ENCODE data around the gene LRRC73. TPM values are rescaled to one million over a fixed set of nuclear protein-coding genes. Genes with fewer than 3 reads are reported as not detected.

Gene LRRC73
- total and polyA plus RNA-seq, 2 of the 8 experiments (the other 6 are each of a cell fraction or from before 2014, with no cell fraction given) = 0.24 to 0.26 TPM

- Histone ChIP-seq H3K23ac (ENCODE audit: insufficient read length) (no peak overlapping the region), H2BK20ac (ENCODE audit: low read length) (no peak overlapping the region), H3K9me3 (ENCODE audit: insufficient read depth in 2 of 2, low read depth in 1 of 2, low read length in 1 of 2) (no peaks in the 10 kb centered on the region), H2BK120ac (replicated peaks; ENCODE audit: low read depth, low read length) (no peak overlapping the region), H4K91ac (replicated peaks; ENCODE audit: insufficient read length, low read length) (no peak overlapping the region), H3K9ac (replicated peaks in 1 of 4; ENCODE audit: extremely low read depth in 1 of 4, low read depth in 3 of 4, low read length in 3 of 4) (no peak overlapping the region), H4K5ac (ENCODE audit: insufficient read length, low read depth, low read length) (no peak overlapping the region), H2AK5ac (ENCODE audit: low read depth, low read length) (no peak overlapping the region), H4K8ac (ENCODE audit: extremely low read depth, insufficient read depth, low read length) (no peak overlapping the region), H3K4me2 (ENCODE audit: insufficient read depth in 1 of 2, low read depth in 2 of 2, low read length in 2 of 2) (no peak overlapping the region), H3K56ac (replicated peaks; ENCODE audit: insufficient read length, low read depth, low read length) (no peak overlapping the region), H4K20me1 (replicated peaks in 1 of 2; ENCODE audit: control insufficient read depth in 1 of 2, insufficient read depth in 2 of 2, low read length in 2 of 2) (no peaks in the 10 kb centered on the region), H3K27ac (ENCODE audit: low read depth, low read length) (no peak overlapping the region), H3K14ac (ENCODE audit: insufficient read length) (no peak overlapping the region), H3K27me3 (replicated peaks in 1 of 4; ENCODE audit: control insufficient read depth in 3 of 4, extremely low read depth in 1 of 4, insufficient read depth in 3 of 4, low read length in 3 of 4) (no peaks in the 10 kb centered on the region), H3K4me3 (ENCODE audit: extremely low read depth in 1 of 4, insufficient read depth in 2 of 4, low read depth in 3 of 4, low read length in 4 of 4) (no peak overlapping the region), H3K23me2 (ENCODE audit: low read depth, low read length) (no peaks in the 10 kb centered on the region), H3K79me2 (ENCODE audit: control insufficient read depth in 1 of 2, insufficient read depth in 2 of 2, low read length in 2 of 2) (no peaks in the 10 kb centered on the region), H2AFZ (ENCODE audit: low read length) (no peak overlapping the region), H3K36me3 (ENCODE audit: control insufficient read depth in 2 of 4, insufficient read depth in 4 of 4, low read length in 3 of 4) (no peaks in the 10 kb centered on the region), H3K79me1 (ENCODE audit: low read depth, low read length) (no peaks in the 10 kb centered on the region), H2BK5ac (ENCODE audit: low read depth, low read length) (no peak overlapping the region), H3K18ac (ENCODE audit: extremely low read depth, low read length) (no peak overlapping the region), H2BK15ac (ENCODE audit: low read length) (no peak overlapping the region), H3K4me1 (replicated peaks in 1 of 4; ENCODE audit: control insufficient read depth in 3 of 4, insufficient read depth in 4 of 4, low read length in 3 of 4) (peaks cover 0 to 8% (median 5%) of the 10 kb centered on the region in 4 experiments; a peak in 4 of 7 replicates), H2BK12ac (ENCODE audit: low read depth, low read length) (peak overlapping the region; percentile 85; the same call in 1 of the 2 replicates), H3K4ac (replicated peaks; ENCODE audit: insufficient read length, low read depth, low read length) (no peak overlapping the region)
- FAIRE-seq = no peak
- 97% methylated on average over 7 of the region's 7 CpGs; no CpG with 5 or more reads in 1 of the 2 experiments for WGBS, 2 experiments (ENCODE audit: extremely low coverage in 1 of 2, insufficient coverage in 1 of 2, insufficient read length in 1 of 2, insufficient replicate concordance in 2 of 2, low coverage in 1 of 2, low lambda C conversion rate in 2 of 2, missing lambda C conversion rate in 1 of 2)
- CTCF ChIA-PET (ENCODE audit: partially characterized antibody) = interaction anchor here (0.6 to 32.9 kb wide), 5 partner anchors 10 to 179 kb away, joined by 3 to 536 read pairs (median 5); partner anchors contain the start of gene LRRC73
- no peak for DNase-seq (ENCODE audit: low read depth in 1 of 2, low spot score in 2 of 2)
- POLR2A ChIA-PET (ENCODE audit: partially characterized antibody) = interaction anchor here (0.8 to 1.4 kb wide), 3 partner anchors 9 to 26 kb away, joined by 3 to 4 read pairs (median 3); no protein-coding TSS in a partner anchor
- no peak for TF ChIP-seq CEBPB (IDR thresholded peaks at IDR 0.05; ENCODE audit: low read depth, low read length)
- no peak for TF ChIP-seq GABPA (IDR thresholded peaks at IDR 0.05; ENCODE audit: borderline replicate concordance, insufficient read depth, low read length)
- TF ChIP-seq SIN3A (conservative IDR thresholded peaks at IDR 0.05 in 1 of 2, IDR thresholded peaks at IDR 0.05 in 1 of 2; ENCODE audit: low read depth in 1 of 2, low read length in 2 of 2) = no peak
- TF ChIP-seq RBBP5 (IDR thresholded peaks at IDR 0.05; ENCODE audit: borderline replicate concordance, low read depth, low read length) = no peak
- TF ChIP-seq JUN (IDR thresholded peaks at IDR 0.05; ENCODE audit: low read depth, low read length) = no peak
- TF ChIP-seq SAP30 (IDR thresholded peaks at IDR 0.05; ENCODE audit: insufficient read depth, insufficient replicate concordance, low read length) = no peak
- no peak for TF ChIP-seq POU5F1 (IDR thresholded peaks at IDR 0.05; ENCODE audit: low read depth, low read length)
- no peak for TF ChIP-seq HDAC6 (IDR thresholded peaks at IDR 0.05; ENCODE audit: low read depth, low read length)
- TF ChIP-seq GTF2F1 (IDR thresholded peaks at IDR 0.05; ENCODE audit: borderline replicate concordance, low read depth, low read length) = no peak
- no peak for TF ChIP-seq CHD2 (IDR thresholded peaks at IDR 0.05; ENCODE audit: low read length)
- no peak for TF ChIP-seq TEAD4 (IDR thresholded peaks at IDR 0.05; ENCODE audit: low read depth, low read length)
- TF ChIP-seq CBX5 (IDR thresholded peaks at IDR 0.05; ENCODE audit: low read depth, low read length) = no peak
- TF ChIP-seq POLR2AphosphoS5 (IDR thresholded peaks at IDR 0.05; ENCODE audit: low read depth, low read length) = no peak
- TF ChIP-seq KDM5A (IDR thresholded peaks at IDR 0.05; ENCODE audit: low read length) = no peak
- no peak for TF ChIP-seq MAFK (IDR thresholded peaks at IDR 0.05; ENCODE audit: low read depth, low read length)
These were observed 40.2 kb downstream of the LRRC73 start for GRCh38 chr6:43469947-43470346.
